Neural cell (in vitro differentiated cells): ENCODE measurements around the gene KRTAP13-4.

ENCODE experiments used
- EP300 ChIP-seq: fragments of 450-650 bp; conservative IDR thresholded peaks from 2 replicates; pipeline ENCODE4 v1.6.1; 2014; ENCODE audit warnings: antibody characterized with exemption, mild to moderate bottlenecking, moderate library complexity; ENCODE audit not compliant: poor library complexity, severe bottlenecking
- EZH2 ChIP-seq: fragments of 200-600, 300-800 bp; shearing (Covaris generic), sonication (generic); IDR thresholded peaks from 2 replicates; pipeline ENCODE4 v1.6.1; 2014; ENCODE audit warnings: antibody characterized with exemption, low read length, borderline replicate concordance, mild to moderate bottlenecking; ENCODE audit not compliant: insufficient read depth, poor library complexity, severe bottlenecking
- MXI1 ChIP-seq: fragments of 450-650 bp; conservative IDR thresholded peaks from 2 replicates; pipeline ENCODE4 v1.6.1; 2014; ENCODE audit warnings: antibody characterized with exemption, mild to moderate bottlenecking; ENCODE audit not compliant: poor library complexity, severe bottlenecking
- POLR2AphosphoS5 ChIP-seq: IDR thresholded peaks from 2 replicates; pipeline ENCODE4 v1.6.1; 2012
- RAD21 ChIP-seq: fragments of 450-650 bp; conservative IDR thresholded peaks from 2 replicates; pipeline ENCODE4 v1.6.1; 2014; ENCODE audit warnings: antibody characterized with exemption, mild to moderate bottlenecking, moderate library complexity
- SMC3 ChIP-seq: fragments of 450-650 bp; conservative IDR thresholded peaks from 2 replicates; pipeline ENCODE4 v1.6.1; 2014; ENCODE audit warnings: antibody characterized with exemption, mild to moderate bottlenecking, moderate library complexity; ENCODE audit not compliant: poor library complexity
- TAF1 ChIP-seq: IDR thresholded peaks from 2 replicates; pipeline ENCODE4 v1.6.1; 2012; ENCODE audit warnings: low read depth
- TF ChIP-seq, protein P1 (sequence below): fragments of 450-650 bp; IDR thresholded peaks from 2 replicates; pipeline ENCODE4 v1.5.1; 2014; ENCODE audit warnings: antibody characterized with exemption, mild to moderate bottlenecking, moderate library complexity; ENCODE audit not compliant: poor library complexity, severe bottlenecking
- TF ChIP-seq, protein P2 (sequence below): IDR thresholded peaks from 2 replicates; pipeline ENCODE4 v1.6.1; 2012; ENCODE audit warnings: borderline replicate concordance

DNA sequence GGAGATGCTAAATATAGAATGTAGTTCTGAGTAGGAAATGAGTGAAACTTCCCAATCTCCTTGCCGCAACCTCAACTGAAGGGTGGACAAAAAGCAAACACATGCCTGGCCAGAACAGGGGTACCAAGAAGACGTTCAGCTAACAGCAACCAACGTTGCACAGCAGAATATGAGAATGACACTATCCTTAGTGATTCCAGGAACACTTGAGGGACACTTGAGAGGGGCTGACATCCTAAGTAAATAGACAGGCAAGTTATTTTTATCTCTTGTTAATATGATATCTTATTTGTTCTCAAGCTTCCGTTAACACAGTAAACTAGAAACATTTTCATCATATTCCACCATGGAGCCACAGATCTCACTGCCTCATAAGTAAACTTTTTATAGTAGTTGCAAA is 49.2 kb downstream of the KRTAP13-4 start:
- TF ChIP-seq, protein P1, sequence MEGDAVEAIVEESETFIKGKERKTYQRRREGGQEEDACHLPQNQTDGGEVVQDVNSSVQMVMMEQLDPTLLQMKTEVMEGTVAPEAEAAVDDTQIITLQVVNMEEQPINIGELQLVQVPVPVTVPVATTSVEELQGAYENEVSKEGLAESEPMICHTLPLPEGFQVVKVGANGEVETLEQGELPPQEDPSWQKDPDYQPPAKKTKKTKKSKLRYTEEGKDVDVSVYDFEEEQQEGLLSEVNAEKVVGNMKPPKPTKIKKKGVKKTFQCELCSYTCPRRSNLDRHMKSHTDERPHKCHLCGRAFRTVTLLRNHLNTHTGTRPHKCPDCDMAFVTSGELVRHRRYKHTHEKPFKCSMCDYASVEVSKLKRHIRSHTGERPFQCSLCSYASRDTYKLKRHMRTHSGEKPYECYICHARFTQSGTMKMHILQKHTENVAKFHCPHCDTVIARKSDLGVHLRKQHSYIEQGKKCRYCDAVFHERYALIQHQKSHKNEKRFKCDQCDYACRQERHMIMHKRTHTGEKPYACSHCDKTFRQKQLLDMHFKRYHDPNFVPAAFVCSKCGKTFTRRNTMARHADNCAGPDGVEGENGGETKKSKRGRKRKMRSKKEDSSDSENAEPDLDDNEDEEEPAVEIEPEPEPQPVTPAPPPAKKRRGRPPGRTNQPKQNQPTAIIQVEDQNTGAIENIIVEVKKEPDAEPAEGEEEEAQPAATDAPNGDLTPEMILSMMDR, result no peak
- TF ChIP-seq POLR2AphosphoS5 (no peak), RAD21 (no peak), EZH2 (no peak), EP300 (no peak), MXI1 (no peak), TAF1 (no peak), SMC3 (no peak)
- TF ChIP-seq, protein P2, sequence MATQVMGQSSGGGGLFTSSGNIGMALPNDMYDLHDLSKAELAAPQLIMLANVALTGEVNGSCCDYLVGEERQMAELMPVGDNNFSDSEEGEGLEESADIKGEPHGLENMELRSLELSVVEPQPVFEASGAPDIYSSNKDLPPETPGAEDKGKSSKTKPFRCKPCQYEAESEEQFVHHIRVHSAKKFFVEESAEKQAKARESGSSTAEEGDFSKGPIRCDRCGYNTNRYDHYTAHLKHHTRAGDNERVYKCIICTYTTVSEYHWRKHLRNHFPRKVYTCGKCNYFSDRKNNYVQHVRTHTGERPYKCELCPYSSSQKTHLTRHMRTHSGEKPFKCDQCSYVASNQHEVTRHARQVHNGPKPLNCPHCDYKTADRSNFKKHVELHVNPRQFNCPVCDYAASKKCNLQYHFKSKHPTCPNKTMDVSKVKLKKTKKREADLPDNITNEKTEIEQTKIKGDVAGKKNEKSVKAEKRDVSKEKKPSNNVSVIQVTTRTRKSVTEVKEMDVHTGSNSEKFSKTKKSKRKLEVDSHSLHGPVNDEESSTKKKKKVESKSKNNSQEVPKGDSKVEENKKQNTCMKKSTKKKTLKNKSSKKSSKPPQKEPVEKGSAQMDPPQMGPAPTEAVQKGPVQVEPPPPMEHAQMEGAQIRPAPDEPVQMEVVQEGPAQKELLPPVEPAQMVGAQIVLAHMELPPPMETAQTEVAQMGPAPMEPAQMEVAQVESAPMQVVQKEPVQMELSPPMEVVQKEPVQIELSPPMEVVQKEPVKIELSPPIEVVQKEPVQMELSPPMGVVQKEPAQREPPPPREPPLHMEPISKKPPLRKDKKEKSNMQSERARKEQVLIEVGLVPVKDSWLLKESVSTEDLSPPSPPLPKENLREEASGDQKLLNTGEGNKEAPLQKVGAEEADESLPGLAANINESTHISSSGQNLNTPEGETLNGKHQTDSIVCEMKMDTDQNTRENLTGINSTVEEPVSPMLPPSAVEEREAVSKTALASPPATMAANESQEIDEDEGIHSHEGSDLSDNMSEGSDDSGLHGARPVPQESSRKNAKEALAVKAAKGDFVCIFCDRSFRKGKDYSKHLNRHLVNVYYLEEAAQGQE, result no peak
